Liver (tissue), 9 donors: ENCODE data around the gene HCRT. TPM values are rescaled to one million over a fixed set of nuclear protein-coding genes. Genes with fewer than 3 reads are reported as not detected.

Experiments used
- DNase-seq: peaks from one replicate; pipeline ENCODE4 v3.0.0-alpha.2; 2017; ENCODE audit warnings: low spot score
- H3K27ac ChIP-seq, 2 donors: one replicate each; pipeline ENCODE4 v1.7.0; 2013; ENCODE audit warnings: inconsistent platforms in 2 of 2, low read length in 2 of 2, control low read depth in 1 of 2, low read depth in 1 of 2, mild to moderate bottlenecking in 1 of 2
- H3K27me3 ChIP-seq, 4 donors: one replicate each; pipeline versions ENCODE4 v1.6.1 to v1.7.0; 2013; ENCODE audit warnings: low read length in 3 of 4, inconsistent platforms in 1 of 4, mild to moderate bottlenecking in 1 of 4, moderate library complexity in 1 of 4; ENCODE audit not compliant: control insufficient read depth in 4 of 4, insufficient read depth in 4 of 4
- H3K36me3 ChIP-seq, 4 donors: one replicate each; pipeline versions ENCODE4 v1.6.1 to v1.7.0; 2013; ENCODE audit warnings: low read length in 3 of 4, mild to moderate bottlenecking in 3 of 4, low read depth in 1 of 4, moderate library complexity in 1 of 4; ENCODE audit not compliant: control insufficient read depth in 4 of 4, insufficient read depth in 3 of 4
- H3K4me1 ChIP-seq, 4 donors: one replicate each; pipeline versions ENCODE4 v1.6.1 to v1.7.0; 2013; ENCODE audit warnings: low read length in 3 of 4, mild to moderate bottlenecking in 3 of 4, moderate library complexity in 1 of 4; ENCODE audit not compliant: control insufficient read depth in 4 of 4, insufficient read depth in 4 of 4
- H3K4me3 ChIP-seq, 3 donors: one replicate each; pipeline versions ENCODE4 v1.6.1 to v1.7.0; 2013; ENCODE audit warnings: low read length in 3 of 3, control low read depth in 1 of 3, low read depth in 1 of 3, mild to moderate bottlenecking in 1 of 3
- H3K9ac ChIP-seq, 2 donors: one replicate each; pipeline ENCODE4 v1.7.0; 2013; ENCODE audit warnings: low read length in 2 of 2, mild to moderate bottlenecking in 2 of 2, moderate library complexity in 2 of 2, control low read depth in 1 of 2, low read depth in 1 of 2
- H3K9me3 ChIP-seq, 4 donors: one replicate each; pipeline versions ENCODE4 v1.6.1 to v1.7.0; 2013; ENCODE audit warnings: low read length in 3 of 4; ENCODE audit not compliant: control insufficient read depth in 4 of 4
- EGR1 ChIP-seq, 2 donors: IDR thresholded peaks; 2 replicates each; pipeline ENCODE4 v1.6.1; 2016 to 2018; ENCODE audit warnings: antibody characterized with exemption in 2 of 2, low read depth in 2 of 2
- FOXA1 ChIP-seq: IDR thresholded peaks from 2 replicates; pipeline ENCODE4 v1.6.1; 2016; ENCODE audit warnings: antibody characterized with exemption
- GABPA ChIP-seq, 2 donors: IDR thresholded peaks in 1 of 2; conservative IDR thresholded peaks in 1 of 2; 2 replicates each; pipeline ENCODE4 v1.6.1; 2016; ENCODE audit warnings: antibody characterized with exemption in 2 of 2, mild to moderate bottlenecking in 1 of 2, moderate library complexity in 1 of 2
- HNF4A ChIP-seq, 2 donors: conservative IDR thresholded peaks; 2 replicates each; pipeline ENCODE4 v1.6.1; 2016; ENCODE audit warnings: antibody characterized with exemption in 2 of 2, mild to moderate bottlenecking in 2 of 2
- JUND ChIP-seq, 2 donors: IDR thresholded peaks; 2 replicates each; pipeline ENCODE4 v1.6.1; 2016; ENCODE audit warnings: antibody characterized with exemption in 2 of 2
- NR2F2 ChIP-seq: IDR thresholded peaks from 2 replicates; pipeline ENCODE4 v1.6.1; 2016; ENCODE audit warnings: antibody characterized with exemption
- RAD21 ChIP-seq, 2 donors: IDR thresholded peaks; 2 replicates each; pipeline ENCODE4 v1.6.1; 2016; ENCODE audit warnings: antibody characterized with exemption in 2 of 2, mild to moderate bottlenecking in 2 of 2
- REST ChIP-seq: IDR thresholded peaks from 2 replicates; pipeline ENCODE4 v1.6.1; 2016; ENCODE audit warnings: antibody characterized with exemption, mild to moderate bottlenecking
- RXRA ChIP-seq, 2 donors: IDR thresholded peaks; 2 replicates each; pipeline ENCODE4 v1.6.1; 2017 to 2018; ENCODE audit warnings: antibody characterized with exemption in 2 of 2, mild to moderate bottlenecking in 1 of 2
- SP1 ChIP-seq: IDR thresholded peaks from 2 replicates; pipeline ENCODE4 v1.6.1; 2018; ENCODE audit warnings: antibody characterized with exemption, mild to moderate bottlenecking
- TAF1 ChIP-seq: conservative IDR thresholded peaks from 2 replicates; pipeline ENCODE4 v1.6.1; 2016; ENCODE audit warnings: antibody characterized with exemption, mild to moderate bottlenecking
- YY1 ChIP-seq: IDR thresholded peaks from 2 replicates; pipeline ENCODE4 v1.6.1; 2016; ENCODE audit warnings: antibody characterized with exemption, mild to moderate bottlenecking
- ZBTB33 ChIP-seq: IDR thresholded peaks from 2 replicates; pipeline ENCODE4 v1.6.1; 2016; ENCODE audit warnings: antibody characterized with exemption
- WGBS: extraction: QIAGEN DNeasy Blood & Tissue Kit; methylation state at CpG from one replicate; pipeline ENCODE4 v1.1.7; 2013; 5-methylcytosine and 5-hydroxymethylcytosine counted together
- polyA plus RNA-seq, 2 donors: library from polyadenylated mRNA; stranded (reverse) in 1 of 2; unstranded in 1 of 2; fragments of 200-250 nt in 1 of 2; fragments of >200 nt in 1 of 2; fragmentation: Nextera tagmentation in 1 of 2; extraction: Ambion mirVana in 1 of 2; gene quantifications; one replicate each; pipeline versions ENCODE4 v1.2.1 to v1.2.3, GENCODE V29; 2013 to 2015
- total RNA-seq, 2 donors: library from RNA; depleted of rRNA; stranded (reverse); fragments of >200 nt; gene quantifications; one replicate each; pipeline ENCODE4 v1.2.3, GENCODE V29; 2014
- TF ChIP-seq, protein P1 (sequence below): IDR thresholded peaks from 2 replicates; pipeline ENCODE4 v1.6.1; 2016; ENCODE audit warnings: antibody characterized with exemption
- TF ChIP-seq, protein P2 (sequence below): fragments of 150-350 bp; IDR thresholded peaks from 2 replicates; pipeline ENCODE4 v1.5.1; 2017; ENCODE audit warnings: improper control_type of control experiment, low read depth, low read length; ENCODE audit not compliant: missing input control
- donor health status: healthy.
- donor health status: healthy.
- donor health status: healthy.
- donor health status: healthy.
- donor health status: healthy.

The HCRT gene
- total and polyA plus RNA-seq, 4 donors, result not detected

- peaks cover 4 to 12% (median 6%) of the 10 kb centered on the region in 4 donors for H3K4me1 ChIP-seq
- no peak overlapping the region for H3K4me3 ChIP-seq
- TF ChIP-seq, protein P1, sequence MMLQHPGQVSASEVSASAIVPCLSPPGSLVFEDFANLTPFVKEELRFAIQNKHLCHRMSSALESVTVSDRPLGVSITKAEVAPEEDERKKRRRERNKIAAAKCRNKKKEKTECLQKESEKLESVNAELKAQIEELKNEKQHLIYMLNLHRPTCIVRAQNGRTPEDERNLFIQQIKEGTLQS, result no peak
- TF ChIP-seq SP1 (no peak), RXRA (IDR thresholded peaks at IDR 0.05) (no peak), YY1 (no peak), HNF4A (conservative IDR thresholded peaks at IDR 0.05) (no peak), TAF1 (no peak), FOXA1 (no peak), EGR1 (IDR thresholded peaks at IDR 0.05; ENCODE audit: low read depth in 2 of 2) (no peak), GABPA (IDR thresholded peaks at IDR 0.05 in 1 of 2, conservative IDR thresholded peaks at IDR 0.05 in 1 of 2) (no peak), ZBTB33 (no peak), REST (no peak), RAD21 (IDR thresholded peaks at IDR 0.05) (no peak)
- TF ChIP-seq, protein P2, sequence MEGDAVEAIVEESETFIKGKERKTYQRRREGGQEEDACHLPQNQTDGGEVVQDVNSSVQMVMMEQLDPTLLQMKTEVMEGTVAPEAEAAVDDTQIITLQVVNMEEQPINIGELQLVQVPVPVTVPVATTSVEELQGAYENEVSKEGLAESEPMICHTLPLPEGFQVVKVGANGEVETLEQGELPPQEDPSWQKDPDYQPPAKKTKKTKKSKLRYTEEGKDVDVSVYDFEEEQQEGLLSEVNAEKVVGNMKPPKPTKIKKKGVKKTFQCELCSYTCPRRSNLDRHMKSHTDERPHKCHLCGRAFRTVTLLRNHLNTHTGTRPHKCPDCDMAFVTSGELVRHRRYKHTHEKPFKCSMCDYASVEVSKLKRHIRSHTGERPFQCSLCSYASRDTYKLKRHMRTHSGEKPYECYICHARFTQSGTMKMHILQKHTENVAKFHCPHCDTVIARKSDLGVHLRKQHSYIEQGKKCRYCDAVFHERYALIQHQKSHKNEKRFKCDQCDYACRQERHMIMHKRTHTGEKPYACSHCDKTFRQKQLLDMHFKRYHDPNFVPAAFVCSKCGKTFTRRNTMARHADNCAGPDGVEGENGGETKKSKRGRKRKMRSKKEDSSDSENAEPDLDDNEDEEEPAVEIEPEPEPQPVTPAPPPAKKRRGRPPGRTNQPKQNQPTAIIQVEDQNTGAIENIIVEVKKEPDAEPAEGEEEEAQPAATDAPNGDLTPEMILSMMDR, result no peak
- H3K27me3 ChIP-seq, result no peaks in the 10 kb centered on the region
- H3K27ac ChIP-seq, result no peak overlapping the region
- no peaks in the 10 kb centered on the region for H3K9me3 ChIP-seq
- no peaks in the 10 kb centered on the region for H3K36me3 ChIP-seq
- no peak overlapping the region for H3K9ac ChIP-seq
- 92% methylated on average over 17 of the region's 17 CpGs for WGBS
- DNase-seq, result peak; percentile 56
Observed at GRCh38 chr17:42190491-42191274, 5.4 kb upstream of the HCRT start.

GRCh38 chr17:42189651-42189965 is 4.4 kb upstream of the HCRT start:
- no peak overlapping the region for H3K9ac ChIP-seq
- H3K9me3 ChIP-seq, result no peaks in the 10 kb centered on the region
- 87% methylated on average over 11 of the region's 11 CpGs for WGBS
- H3K27me3 ChIP-seq, result no peaks in the 10 kb centered on the region
- H3K27ac ChIP-seq, result no peak overlapping the region
- H3K4me3 ChIP-seq, result no peak overlapping the region
- peaks cover 4 to 13% (median 6%) of the 10 kb centered on the region in 4 donors for H3K4me1 ChIP-seq
- H3K36me3 ChIP-seq, result no peaks in the 10 kb centered on the region
- DNase-seq, result no peak
- TF ChIP-seq JUND (IDR thresholded peaks at IDR 0.05) (no peak), EGR1 (IDR thresholded peaks at IDR 0.05; ENCODE audit: low read depth in 2 of 2) (no peak), NR2F2 (no peak), YY1 (no peak), RXRA (IDR thresholded peaks at IDR 0.05) (no peak), ZBTB33 (no peak), SP1 (no peak)
- TF ChIP-seq, protein P2, result no peak
- TF ChIP-seq, protein P1, result no peak
